DOHH2 (cell line): ENCODE results near the gene KLHL1.

ENCODE experiments used
- EZH2phosphoT487 ChIP-seq: fragments of 200-600 bp; sonication (generic); IDR thresholded peaks from 2 replicates; pipeline ENCODE4 v1.6.1; 2017; ENCODE audit warnings: borderline replicate concordance, mild to moderate bottlenecking, antibody characterized with exemption, low read length, moderate library complexity, mixed read lengths
- TF ChIP-seq, protein P1 (sequence below): fragments of 200-600 bp; sonication (generic); IDR thresholded peaks from one replicate; pipeline ENCODE4 v1.5.1; 2014; ENCODE audit warnings: antibody characterized with exemption, mild to moderate bottlenecking, low read depth, low read length; ENCODE audit not compliant: poor library complexity, severe bottlenecking

GRCh38 chr13:69776937-69777336 lies 331.3 kb downstream of the KLHL1 start:
- TF ChIP-seq, protein P1, sequence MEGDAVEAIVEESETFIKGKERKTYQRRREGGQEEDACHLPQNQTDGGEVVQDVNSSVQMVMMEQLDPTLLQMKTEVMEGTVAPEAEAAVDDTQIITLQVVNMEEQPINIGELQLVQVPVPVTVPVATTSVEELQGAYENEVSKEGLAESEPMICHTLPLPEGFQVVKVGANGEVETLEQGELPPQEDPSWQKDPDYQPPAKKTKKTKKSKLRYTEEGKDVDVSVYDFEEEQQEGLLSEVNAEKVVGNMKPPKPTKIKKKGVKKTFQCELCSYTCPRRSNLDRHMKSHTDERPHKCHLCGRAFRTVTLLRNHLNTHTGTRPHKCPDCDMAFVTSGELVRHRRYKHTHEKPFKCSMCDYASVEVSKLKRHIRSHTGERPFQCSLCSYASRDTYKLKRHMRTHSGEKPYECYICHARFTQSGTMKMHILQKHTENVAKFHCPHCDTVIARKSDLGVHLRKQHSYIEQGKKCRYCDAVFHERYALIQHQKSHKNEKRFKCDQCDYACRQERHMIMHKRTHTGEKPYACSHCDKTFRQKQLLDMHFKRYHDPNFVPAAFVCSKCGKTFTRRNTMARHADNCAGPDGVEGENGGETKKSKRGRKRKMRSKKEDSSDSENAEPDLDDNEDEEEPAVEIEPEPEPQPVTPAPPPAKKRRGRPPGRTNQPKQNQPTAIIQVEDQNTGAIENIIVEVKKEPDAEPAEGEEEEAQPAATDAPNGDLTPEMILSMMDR = no peak
- no peak for TF ChIP-seq EZH2phosphoT487
